GM19193 (cell line): ENCODE results near the gene CRACR2A.

Experiments
- POLR2A ChIP-seq: IDR thresholded peaks from 4 replicates; pipeline ENCODE4 v1.6.1; 2011; ENCODE audit not compliant: insufficient read depth, insufficient read length; ENCODE audit errors: extremely low read depth

Gene CRACR2A

GRCh38 chr12:3752741-3753486, at the start of gene CRACR2A:
Gene CRACR2A (minus strand): TSS chr12:3753109. CDS start chr12:3696999, 56,110 bp downstream.
- peak; percentile 83 for TF ChIP-seq POLR2A

- no peak for TF ChIP-seq POLR2A
Measured at GRCh38 chr12:3797531-3798048, 44.7 kb upstream of the CRACR2A start.

GRCh38 chr12:3795492-3796133, 42.7 kb upstream of the CRACR2A start:
- TF ChIP-seq POLR2A, result no peak

GRCh38 chr12:3795066-3795465, 42.2 kb upstream of the CRACR2A start:
- TF ChIP-seq POLR2A, result no peak

GRCh38 chr12:3792623-3793288, 39.8 kb upstream of the CRACR2A start:
- no peak for TF ChIP-seq POLR2A

GRCh38 chr12:3791256-3791874, 38.5 kb upstream of the CRACR2A start:
- TF ChIP-seq POLR2A, result no peak

- no peak for TF ChIP-seq POLR2A
Measured at GRCh38 chr12:3790642-3791041, 37.7 kb upstream of the CRACR2A start.

GRCh38 chr12:3789838-3790237, 36.9 kb upstream of the CRACR2A start:
- no peak for TF ChIP-seq POLR2A

GRCh38 chr12:3777206-3777809, 24.4 kb upstream of the CRACR2A start:
- TF ChIP-seq POLR2A, result no peak

GRCh38 chr12:3775385-3776035, 22.6 kb upstream of the CRACR2A start:
- TF ChIP-seq POLR2A, result no peak

- no peak for TF ChIP-seq POLR2A
Measured at GRCh38 chr12:3772380-3772779, 19.5 kb upstream of the CRACR2A start.

- no peak for TF ChIP-seq POLR2A
Measured at GRCh38 chr12:3771853-3772252, 18.9 kb upstream of the CRACR2A start.

GRCh38 chr12:3770891-3771290, 18.0 kb upstream of the CRACR2A start:
- no peak for TF ChIP-seq POLR2A

GRCh38 chr12:3768911-3769447, 16.1 kb upstream of the CRACR2A start:
- no peak for TF ChIP-seq POLR2A
